ENCODE data around the gene CD247.

CD247 gene

DNA sequence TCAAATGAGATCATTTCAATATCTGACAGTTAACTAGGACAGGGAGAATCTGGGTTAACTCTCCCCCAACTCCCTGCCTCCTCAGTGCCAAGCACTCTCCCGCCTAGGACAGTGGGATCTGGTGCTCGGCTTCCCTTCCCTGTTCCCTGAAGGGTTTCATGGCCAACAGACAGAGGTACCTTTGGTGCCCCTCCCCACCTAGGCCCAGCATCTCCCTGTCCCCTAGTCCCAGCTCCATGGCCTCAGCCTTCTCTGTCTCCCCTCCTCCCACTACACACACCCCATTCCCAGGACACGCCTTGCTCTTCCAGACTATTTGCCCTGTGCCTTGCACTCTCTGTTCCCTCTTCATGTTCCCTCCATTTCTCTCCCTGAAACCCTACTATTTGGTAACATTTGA lies 77.1 kb downstream of the CD247 start:
- FAIRE-seq (no peak), DNase-seq (ENCODE audit: insufficient read length, low spot score) (no peak)

DNA sequence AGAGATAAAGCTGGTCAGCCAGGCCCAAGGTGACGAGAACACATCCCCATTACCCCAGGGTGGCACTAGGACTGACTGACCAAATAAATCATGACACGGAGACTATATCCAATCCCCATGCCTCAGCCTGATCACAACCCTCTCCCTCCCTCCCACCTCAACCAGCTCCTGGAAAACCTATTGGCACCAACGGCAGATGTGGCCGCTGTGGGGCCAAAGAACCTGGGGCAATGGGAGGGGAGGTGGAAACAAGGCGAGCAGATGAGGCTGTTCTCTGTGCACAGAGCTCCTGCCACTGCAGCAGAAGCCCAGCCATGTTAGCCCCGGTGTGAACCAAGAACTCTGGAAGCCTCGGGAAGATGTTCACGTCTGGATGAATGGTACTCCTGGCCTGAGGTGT lies 77.6 kb downstream of the CD247 start:
- DNase-seq (ENCODE audit: insufficient read length, low spot score) (no peak), FAIRE-seq (no peak)

DNA sequence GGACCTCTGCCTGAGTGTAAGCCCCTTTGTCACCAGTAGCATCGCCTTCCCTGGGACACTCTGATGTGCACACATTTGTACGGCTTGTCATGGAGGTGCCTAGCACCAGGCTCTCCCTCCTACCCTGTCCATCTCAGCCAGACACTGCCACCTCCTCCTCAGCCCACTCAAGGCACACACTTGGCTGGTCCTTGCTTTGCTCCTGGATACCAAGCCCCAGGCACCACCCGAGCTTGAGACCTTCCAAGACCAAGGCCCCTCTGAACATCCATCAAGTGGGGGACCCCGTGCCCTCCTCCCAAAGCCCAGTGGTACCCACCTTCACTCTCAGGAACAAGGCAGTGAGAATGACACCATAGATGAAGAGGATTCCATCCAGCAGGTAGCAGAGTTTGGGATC lies 78.0 kb downstream of the CD247 start:
- FAIRE-seq (no peak), DNase-seq (ENCODE audit: insufficient read length, low spot score) (no peak)

DNA sequence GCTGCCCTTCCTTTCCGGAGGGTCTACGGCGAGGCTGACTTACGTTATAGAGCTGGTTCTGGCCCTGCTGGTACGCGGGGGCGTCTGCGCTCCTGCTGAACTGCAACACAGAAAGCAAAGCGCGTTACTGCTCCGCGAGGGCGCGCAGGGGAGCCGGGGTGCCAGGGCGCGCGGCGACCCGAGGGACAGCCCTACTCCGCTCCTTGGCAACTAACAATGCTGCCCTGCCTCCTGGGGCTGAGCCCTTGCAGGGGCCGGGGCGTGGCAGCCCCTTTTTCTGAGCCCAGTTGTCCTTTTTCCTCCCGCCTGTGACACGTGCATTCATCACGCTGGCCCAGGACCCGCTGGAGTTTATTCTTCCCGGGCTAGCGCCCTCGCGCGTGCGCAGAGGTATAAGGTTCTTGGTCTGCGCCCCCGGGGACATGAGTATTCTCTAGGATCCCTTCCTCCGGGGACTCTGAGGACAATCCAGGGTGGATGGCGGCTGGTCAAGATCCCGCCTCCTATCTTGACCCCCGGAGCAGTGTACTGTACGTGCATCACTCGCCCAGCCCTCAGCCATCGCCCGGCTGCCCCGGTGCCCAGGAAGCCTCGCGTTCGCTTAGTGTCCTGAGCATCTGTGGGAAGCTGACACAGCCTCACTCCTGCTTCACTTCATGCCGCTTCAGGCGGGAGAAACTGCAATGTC lies 78.9 kb downstream of the CD247 start:
- DNase-seq (ENCODE audit: insufficient read length, low spot score): no peak

DNA sequence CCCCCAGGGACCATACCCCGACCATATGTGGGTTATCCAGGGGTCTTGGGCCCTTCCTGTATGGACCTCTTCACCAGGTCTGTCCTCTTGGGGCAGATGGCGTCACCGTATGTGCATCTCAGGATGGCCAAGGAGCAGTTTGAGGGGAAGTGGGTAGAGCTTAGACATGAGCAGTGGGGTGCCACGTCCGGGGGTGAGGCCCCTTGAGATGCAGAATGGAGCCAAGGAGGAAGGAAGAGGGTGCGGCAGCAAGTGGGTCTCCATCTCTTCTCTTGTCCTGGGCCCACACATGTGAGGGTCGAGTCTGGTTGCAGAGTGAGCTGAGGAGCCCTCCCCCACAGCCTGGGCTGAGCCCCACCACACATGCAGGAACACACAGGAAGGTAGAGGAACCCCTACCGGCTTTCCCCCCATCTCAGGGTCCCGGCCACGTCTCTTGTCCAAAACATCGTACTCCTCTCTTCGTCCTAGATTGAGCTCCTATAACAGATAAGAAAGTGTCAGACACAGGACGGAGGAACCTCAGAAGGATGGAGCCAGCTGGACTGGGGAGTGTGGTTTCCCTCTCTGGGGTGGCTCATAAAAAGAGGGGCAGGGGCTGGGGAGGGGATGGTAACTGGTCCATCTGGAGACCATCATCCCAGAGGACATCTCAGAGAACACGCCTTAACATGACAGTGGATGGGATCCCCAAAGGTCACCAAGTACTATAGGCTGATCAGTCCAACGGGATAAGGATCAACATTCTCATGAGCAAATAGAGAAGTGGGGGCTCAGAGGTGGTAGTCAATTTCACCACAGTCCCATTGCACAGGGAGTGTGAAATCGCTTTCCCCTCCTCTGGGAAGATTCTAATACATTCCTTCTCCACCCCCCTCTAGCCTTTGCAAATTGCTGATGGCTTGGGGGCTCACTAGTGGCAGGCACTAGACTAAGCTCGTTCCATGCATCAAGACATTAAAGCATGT lies 79.9 kb downstream of the CD247 start:
- DNase-seq (ENCODE audit: insufficient read length, low spot score) (no peak), FAIRE-seq (no peak)

More for the DNA sequence above, 78.9 kb downstream of the CD247 start:
- no peak for FAIRE-seq

DNA sequence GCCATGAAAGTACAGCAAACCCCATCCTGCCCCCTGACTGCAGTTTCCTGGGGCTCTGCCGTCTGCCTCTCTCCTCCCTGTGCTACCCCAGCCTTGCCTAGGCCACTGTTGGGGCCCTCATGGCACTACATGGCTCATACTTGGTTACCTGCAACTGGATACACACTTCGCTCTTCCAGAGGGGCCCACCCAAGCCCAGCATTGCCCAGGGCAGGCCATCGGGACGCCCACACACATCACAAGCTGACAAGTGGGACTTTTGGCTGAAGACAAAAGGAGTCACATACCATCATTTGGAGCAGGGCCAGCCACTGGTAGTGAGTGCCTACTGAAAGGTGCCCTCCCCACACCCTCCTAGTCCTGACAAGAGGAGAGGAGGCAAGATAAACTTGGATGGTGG lies 82.8 kb downstream of the CD247 start:
- DNase-seq (ENCODE audit: insufficient read length, low spot score): no peak
- FAIRE-seq: no peak

DNA sequence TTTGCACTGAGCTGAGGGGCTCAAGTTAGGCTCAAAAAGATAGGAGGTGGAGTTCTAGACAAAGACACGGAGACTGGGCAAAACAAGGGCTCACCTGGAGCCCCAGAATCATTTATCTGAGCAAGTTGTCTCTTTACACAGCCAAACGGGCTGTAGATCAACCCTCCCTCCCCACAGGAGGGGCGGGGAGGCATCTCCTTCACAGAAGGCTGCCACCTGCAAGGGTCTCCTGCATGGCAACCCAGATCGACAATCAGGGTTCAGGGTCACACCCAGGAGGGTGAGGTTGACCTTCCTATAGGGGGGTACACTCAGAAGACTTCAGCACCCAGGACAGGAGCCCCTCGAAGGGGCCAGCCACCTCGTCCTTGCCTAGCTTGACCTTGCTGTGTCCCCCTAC lies 84.0 kb downstream of the CD247 start:
- no peak for FAIRE-seq
- DNase-seq (ENCODE audit: insufficient read length, low spot score): no peak

DNA sequence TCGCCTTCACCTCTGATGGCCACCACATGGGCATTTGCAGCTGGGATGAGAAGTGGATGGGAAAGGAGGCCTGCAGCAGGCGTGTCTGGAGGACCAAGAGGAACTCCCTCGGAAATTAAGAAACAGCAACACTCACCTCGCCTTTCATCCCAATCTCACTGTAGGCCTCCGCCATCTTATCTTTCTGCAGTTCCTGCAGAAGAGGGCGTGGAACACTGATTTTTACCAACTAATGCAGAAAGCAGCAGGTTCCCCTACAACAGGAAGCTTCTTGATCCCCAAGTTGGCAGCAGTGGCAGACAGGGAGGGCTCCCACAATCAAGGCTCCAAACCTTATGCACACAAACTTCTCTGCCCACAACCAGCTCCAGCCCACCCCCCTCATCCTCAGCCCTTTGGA lies 84.4 kb downstream of the CD247 start:
- no peak for FAIRE-seq
- DNase-seq (ENCODE audit: insufficient read length, low spot score): no peak

DNA sequence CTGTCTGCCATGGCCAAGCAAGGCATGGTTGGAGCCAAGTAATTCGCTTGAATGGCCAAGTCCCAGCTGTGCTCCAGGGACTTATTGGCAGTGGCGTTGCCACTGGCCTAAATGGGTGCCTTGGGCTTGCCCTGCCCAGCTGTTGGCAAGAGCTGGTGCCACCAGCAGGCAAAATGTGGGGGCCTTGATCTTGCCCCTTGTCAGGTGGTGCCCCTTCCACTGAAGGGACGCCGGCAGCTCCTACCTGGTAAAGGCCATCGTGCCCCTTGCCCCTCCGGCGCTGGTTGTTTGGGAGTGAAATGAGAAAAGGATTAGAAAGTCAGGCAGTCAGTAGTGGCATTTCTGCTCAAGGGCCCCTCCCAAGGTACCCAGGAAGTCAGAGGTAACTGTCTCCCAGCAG lies 85.5 kb downstream of the CD247 start:
- DNase-seq (ENCODE audit: insufficient read length, low spot score): no peak
- no peak for FAIRE-seq

DNA sequence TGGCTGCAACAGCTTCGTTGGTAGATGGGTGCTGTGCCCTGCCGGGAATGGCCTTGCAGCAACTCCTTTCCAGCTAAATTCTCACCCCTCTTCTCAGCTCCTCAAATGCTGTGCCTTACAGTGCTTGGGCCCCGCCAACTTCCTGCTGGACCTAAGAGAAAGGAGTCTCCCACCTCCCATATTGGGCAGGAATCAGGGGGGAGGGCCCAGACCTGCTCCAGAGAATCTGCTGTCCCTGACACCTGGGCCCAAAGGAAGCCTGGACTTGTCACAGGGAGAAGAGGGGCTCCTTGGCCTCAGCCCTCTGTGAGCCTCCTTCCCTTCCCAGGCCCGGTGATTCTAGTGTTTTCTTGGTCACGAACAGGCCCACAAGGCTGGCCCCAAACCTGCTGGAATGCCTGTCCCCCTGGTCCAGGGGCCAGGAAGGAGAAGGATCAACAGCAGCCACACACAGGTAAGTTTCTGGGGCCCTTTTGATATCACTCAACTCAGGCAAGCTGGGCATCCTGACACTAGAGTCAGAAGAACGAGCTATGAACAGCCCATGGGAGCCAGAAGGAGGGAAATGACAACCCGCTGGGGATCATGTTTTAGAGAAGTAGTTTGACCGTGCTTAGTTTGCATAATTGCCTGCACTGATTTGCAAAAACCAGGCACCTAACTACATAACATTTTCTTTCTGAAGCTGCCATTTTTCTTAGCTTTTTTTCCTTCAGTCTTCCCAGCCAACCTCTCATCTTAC lies 86.2 kb downstream of the CD247 start:
- FAIRE-seq: no peak

DNA sequence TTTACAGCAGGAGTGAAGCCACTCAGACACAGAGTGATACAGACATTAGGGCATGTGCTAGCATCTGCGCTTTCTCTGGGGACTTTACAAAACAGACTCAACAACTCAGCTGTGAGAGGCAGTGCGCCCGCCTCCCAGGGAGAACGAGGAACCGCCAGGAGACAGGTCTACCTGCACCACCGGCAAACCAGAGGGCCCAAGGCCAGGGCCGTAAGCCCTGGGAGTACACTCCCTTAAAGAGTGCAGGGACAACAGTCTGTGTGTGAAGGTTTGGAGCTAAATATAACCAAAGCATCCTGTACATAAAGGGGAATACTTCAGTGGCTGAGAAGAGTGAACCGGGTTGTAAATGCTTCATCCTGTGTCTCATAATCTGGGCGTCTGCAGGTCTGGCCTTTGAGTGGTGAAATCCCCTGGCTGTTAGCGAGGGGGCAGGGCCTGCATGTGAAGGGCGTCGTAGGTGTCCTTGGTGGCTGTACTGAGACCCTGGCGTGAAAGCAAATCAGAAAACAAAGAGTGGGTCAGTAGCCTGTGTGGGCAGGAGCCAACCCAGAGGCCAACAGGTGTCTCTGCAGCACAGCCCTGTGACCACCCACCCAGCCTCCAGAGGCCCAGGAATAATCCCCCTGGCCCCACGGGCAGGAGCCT lies 86.9 kb downstream of the CD247 start:
- DNase-seq (ENCODE audit: insufficient read length, low spot score): no peak

More for the DNA sequence above, 86.2 kb downstream of the CD247 start:
- DNase-seq (ENCODE audit: insufficient read length, low spot score): no peak

DNA sequence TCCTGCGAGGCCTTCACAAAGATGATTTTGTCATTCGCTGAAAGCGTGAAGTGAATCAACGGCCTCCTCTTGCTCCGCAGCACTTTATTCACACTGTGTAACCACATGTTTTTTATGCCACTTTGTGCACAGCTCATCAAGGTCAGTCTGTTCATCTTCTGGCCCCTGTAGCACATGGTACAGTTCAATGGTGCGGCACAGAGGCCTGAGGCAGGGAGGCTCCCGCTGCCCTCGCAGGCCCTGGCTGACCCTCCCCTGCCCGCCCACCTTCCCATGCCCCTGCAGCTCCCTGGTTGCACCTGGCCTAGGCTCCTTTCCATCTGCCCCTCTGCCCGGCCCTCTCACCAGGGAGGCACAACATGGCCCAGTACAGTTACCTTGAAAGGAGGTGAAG lies 87.5 kb downstream of the CD247 start:
- FAIRE-seq (peak; percentile 8), DNase-seq (ENCODE audit: insufficient read length, low spot score) (no peak)

More for the DNA sequence above, 86.9 kb downstream of the CD247 start:
- peak; percentile 58 for FAIRE-seq

DNA sequence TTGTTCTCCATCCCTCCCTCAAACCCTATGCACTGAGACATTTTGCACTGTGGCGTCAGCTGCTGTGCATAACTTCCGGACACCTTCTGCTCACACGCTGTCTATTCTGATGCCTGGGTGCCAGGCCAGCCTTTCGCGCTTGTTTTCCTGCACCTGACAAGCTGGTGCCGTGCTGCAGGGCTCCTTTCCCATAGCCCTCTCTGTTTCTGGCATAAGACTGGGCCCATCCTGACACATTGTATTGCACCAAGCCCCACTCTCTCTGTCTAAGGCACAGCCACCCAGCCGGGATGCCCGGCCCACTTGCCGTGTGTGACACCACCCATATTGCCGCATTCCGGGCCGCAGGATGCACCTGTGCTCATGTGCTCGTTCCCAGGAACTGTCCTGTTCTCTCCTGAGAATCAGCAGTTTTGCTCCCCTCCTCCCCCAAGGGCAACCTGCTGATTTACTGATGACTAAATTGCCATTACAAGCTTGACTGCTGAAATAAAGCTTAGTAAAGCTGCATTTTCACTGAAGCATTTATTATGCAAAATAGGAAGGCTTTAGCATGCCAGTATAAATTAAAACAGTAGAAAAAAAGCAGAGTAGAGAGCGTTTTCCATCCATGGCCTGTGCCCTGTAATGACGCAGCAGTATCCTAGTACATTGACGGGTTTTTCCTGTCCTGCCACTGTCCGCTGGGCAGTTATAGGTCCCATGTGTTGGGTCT lies 88.0 kb downstream of the CD247 start:
- no peak for DNase-seq (ENCODE audit: insufficient read length, low spot score)
- FAIRE-seq: peak; percentile 85

DNA sequence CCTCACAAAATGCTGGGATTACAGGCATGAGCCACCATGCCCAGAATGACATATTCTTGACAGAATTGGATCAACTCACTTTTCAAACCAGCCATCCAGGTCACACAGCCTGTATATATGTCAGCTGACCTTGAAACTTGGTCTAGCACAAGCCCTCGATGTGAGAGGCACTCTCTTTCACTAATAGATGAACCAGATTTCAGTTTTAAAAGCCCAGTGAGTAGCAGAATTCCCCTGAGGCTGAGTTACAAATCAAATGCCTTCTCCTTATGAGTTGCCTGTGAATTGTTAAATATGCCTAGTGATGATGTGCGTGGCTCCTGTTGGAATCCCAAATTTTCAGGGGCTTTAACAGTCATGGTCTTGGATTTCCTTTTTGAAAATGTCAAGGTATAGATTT lies 88.7 kb downstream of the CD247 start:
- DNase-seq (ENCODE audit: insufficient read length, low spot score): no peak
- FAIRE-seq: peak; percentile 42

DNA sequence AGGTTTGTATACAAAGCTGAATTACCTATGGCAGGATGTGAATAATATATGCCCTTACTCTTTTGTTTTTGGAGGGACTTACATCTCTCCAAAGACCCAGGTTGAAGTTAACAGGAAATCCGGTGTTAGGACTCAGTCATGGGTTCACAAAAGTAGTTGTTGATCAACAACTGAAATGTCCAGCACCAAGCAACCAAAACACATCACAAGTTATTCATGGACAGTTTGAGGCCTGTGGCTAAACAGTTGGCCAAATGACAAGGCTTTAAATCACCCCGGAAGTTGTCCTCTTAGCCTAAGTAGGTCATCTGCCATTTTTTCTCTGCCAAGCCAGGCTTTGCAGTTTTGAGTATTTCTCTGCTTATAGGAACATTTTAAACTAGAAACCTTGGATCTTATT lies 89.9 kb downstream of the CD247 start:
- DNase-seq (ENCODE audit: insufficient read length, low spot score) (no peak), FAIRE-seq (no peak)

DNA sequence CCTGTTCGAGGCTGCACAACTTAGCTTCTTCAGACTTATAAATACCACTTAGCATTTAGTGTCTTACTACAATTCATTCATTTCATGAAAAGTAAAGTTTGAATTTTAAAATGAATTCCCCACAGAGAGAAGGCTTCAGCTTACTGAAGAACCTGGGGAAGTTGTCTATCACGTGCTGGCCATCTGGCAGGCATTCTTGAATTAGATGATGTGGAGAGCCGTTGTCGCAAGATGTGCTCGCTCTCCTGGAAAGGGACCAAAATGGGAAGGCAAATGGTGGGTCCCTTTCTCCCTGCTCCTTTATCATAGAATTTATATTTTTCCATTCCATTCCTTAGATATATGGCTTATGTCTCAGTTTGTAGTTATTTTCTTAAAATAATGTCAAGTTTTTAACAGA lies 90.5 kb downstream of the CD247 start:
- DNase-seq (ENCODE audit: insufficient read length, low spot score): no peak
- no peak for FAIRE-seq

DNA sequence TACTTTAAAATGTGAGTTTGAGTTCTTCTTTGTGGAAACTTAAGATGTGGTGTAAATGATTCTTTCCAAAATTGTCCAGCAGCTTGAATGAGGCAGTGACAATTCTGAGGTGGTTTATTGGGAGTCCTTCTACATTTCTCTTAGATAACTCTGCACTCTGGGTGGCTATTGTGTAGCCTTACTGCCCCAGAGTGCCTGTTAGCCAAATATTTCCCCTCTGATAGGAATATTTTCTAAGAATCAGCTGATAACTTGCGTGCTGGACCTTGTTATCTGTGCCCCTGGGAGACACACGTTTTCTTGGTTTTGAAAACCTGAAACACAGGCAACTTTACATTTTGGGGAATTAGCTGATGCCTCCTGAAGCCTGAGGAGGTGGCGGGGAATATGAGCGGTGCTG lies 91.6 kb downstream of the CD247 start:
- DNase-seq (ENCODE audit: insufficient read length, low spot score) (no peak), FAIRE-seq (no peak)

DNA sequence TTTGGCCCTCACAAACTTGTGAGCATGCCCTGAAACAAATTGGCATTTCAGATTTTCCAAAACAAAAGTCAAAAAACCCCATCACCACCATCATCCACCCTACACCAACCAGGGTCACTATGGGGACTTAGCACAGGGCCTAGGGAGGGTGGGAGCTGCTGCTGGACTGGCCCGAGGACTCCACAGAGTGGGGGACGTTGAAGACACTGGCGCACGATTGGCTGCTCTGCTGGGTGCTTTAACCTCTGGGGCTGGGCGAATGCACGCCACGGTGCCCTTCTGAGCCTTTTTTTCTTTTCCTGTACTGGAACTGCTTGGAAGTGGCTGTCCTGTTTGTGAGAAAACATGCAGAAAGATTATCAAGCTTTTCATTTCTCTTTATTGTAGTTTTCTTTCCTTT lies 92.8 kb downstream of the CD247 start:
- FAIRE-seq: no peak

DNA sequence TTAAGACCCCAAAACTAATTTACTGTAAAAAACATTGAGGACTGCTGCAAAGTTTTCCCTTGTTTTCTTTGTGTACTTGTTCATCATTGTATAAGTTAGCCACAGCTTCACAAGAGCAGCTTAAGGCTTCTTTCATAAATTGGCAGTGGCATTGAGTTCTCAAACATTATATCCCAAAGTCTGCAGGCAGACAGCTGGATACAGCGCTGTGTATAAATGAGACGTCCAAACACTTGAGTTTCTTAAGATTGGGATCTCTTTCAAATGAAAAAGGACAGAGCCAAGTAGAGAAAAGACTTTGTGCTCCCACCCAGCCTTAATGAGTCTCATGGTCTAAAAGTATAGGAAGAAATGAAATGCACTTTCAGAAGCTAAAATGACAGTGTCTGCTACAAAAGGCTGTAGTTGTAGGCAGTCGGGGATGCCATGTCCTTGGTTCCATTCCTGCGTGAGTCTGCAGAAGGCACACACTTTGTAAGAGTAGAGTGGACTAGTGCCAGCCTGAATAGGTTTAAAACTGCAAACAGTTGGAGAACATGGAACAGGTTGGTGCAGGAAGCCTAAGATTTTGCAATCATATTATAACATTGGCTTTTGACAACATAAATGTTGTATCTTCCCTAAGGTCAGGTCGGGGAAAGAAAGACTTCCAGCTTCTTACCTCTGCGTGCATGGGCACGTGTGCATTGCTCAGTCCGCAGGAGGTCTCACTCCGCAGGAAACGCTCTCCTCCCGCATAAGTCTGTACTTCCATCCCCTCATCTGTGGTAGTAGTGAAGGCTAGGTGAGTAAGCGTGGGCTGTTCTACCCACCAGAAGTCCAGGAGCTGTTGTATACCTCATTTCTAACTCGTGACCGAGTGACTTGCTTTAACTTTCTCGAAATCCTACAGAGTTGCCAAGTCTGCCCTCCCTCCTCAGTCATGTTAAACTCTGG lies 94.4 kb downstream of the CD247 start:
- DNase-seq (ENCODE audit: insufficient read length, low spot score) (no peak), FAIRE-seq (no peak)

More for the DNA sequence above, 92.8 kb downstream of the CD247 start:
- no peak for DNase-seq (ENCODE audit: insufficient read length, low spot score)
